GM12878 (cell line): ENCODE results near the gene MAPT. TPM values are rescaled to one million over a fixed set of nuclear protein-coding genes. Genes with fewer than 3 reads are reported as not detected.

Source experiments
- ATAC-seq: fragments of 200-7000 bp; cut with Tn5 transposase; 3 replicates; pipeline ENCODE4 v1.9.1; 2020; ENCODE audit warnings: mild to moderate bottlenecking, moderate library complexity
- BruUV-seq: library from RNA; stranded (reverse); fragments of 400-500 nt; replicated peaks from 2 replicates; lab custom pipeline; 2021; lab: Mats Ljungman, UMichigan
- CTCF ChIA-PET: fragments of 300-600 bp; sonication (Branson Sonifier 250); formaldehyde crosslinking; extraction: SDS; loops from one replicate; lab custom pipeline; 2021; ENCODE audit warnings: inconsistent platforms; lab: Yijun Ruan, JAX
- POLR2A ChIA-PET: fragments of 350-600 bp; formaldehyde crosslinking; extraction: SDS; loops from one replicate; lab custom pipeline; 2021; ENCODE audit warnings: inconsistent platforms; lab: Charles Lee
- RAD21 ChIA-PET: fragments of 300-600 bp; sonication (Branson Sonifier 250); formaldehyde crosslinking; loops from one replicate; lab custom pipeline; 2023; ENCODE audit warnings: antibody characterized with exemption; ENCODE audit not compliant: unreplicated experiment; lab: Charles Lee
- SMC1A ChIA-PET: fragments of 300-600 bp; sonication (Branson Sonifier 250); formaldehyde crosslinking; loops from one replicate; lab custom pipeline; 2023; ENCODE audit not compliant: unreplicated experiment, uncharacterized antibody; lab: Charles Lee
- DNase-seq: peaks from one replicate; pipeline ENCODE4 v3.0.0-alpha.2; 2011; ENCODE audit warnings: low read depth, low spot score
- FAIRE-seq: peaks from 3 replicates; lab custom pipeline; 2011; peaks lifted over from hg19 to GRCh38; lab: Jason Lieb, UNC
- H2AFZ ChIP-seq: 2 replicates; pipeline ENCODE4 v1.6.0; 2011; ENCODE audit warnings: low read depth, low read length, control low read depth; ENCODE audit not compliant: control insufficient read depth
- H3K27ac ChIP-seq: 2 replicates; pipeline ENCODE4 v1.5.1; 2011; ENCODE audit warnings: control low read depth; ENCODE audit not compliant: control insufficient read depth, insufficient read depth
- H3K27me3 ChIP-seq, 2 experiments: replicated peaks in 1 of 2; 2 replicates each; pipeline versions ENCODE4 v1.6.0 to v1.6.1; 2011; ENCODE audit warnings: low read length in 1 of 2; ENCODE audit not compliant: control insufficient read depth in 2 of 2, insufficient read depth in 2 of 2
- H3K36me3 ChIP-seq, 2 experiments: 2 replicates each; pipeline ENCODE4 v1.5.1; 2011; ENCODE audit warnings: low read length in 1 of 2; ENCODE audit not compliant: control insufficient read depth in 2 of 2, insufficient read depth in 2 of 2
- H3K4me1 ChIP-seq: 2 replicates; pipeline ENCODE4 v1.6.1; 2011; ENCODE audit warnings: mild to moderate bottlenecking, low read length, moderate library complexity, mixed read lengths; ENCODE audit not compliant: control insufficient read depth, insufficient read depth
- H3K4me2 ChIP-seq: 2 replicates; pipeline ENCODE4 v1.6.0; 2011; ENCODE audit warnings: control low read depth; ENCODE audit not compliant: control insufficient read depth, insufficient read depth
- H3K4me3 ChIP-seq: fragments of 200-600 bp; sonication (generic); 2 replicates; pipeline ENCODE4 v1.5.1; 2016
- H3K79me2 ChIP-seq: 2 replicates; pipeline ENCODE4 v1.6.0; 2011; ENCODE audit warnings: low read length; ENCODE audit not compliant: control insufficient read depth, insufficient read depth
- H3K9ac ChIP-seq: 2 replicates; pipeline ENCODE4 v1.8.0; 2011; ENCODE audit warnings: low read length, control low read depth, mixed read lengths; ENCODE audit not compliant: control insufficient read depth, insufficient read depth
- H3K9me3 ChIP-seq: replicated peaks from 3 replicates; pipeline ENCODE4 v1.5.1; 2011; ENCODE audit warnings: mild to moderate bottlenecking, low read length; ENCODE audit not compliant: control insufficient read depth, insufficient read depth
- H4K20me1 ChIP-seq: 2 replicates; pipeline ENCODE4 v1.6.0; 2011; ENCODE audit not compliant: control insufficient read depth, insufficient read depth
- ASH2L ChIP-seq: fragments of 300-600, 200-600 bp; sonication (generic); IDR thresholded peaks from 2 replicates; pipeline ENCODE4 v1.6.1; 2017; ENCODE audit warnings: low read depth, mild to moderate bottlenecking, borderline replicate concordance
- BACH1 ChIP-seq: fragments of 450-650 bp; IDR thresholded peaks from 2 replicates; pipeline ENCODE4 v1.6.1; 2017; ENCODE audit warnings: mild to moderate bottlenecking, borderline replicate concordance
- BCL11A ChIP-seq: IDR thresholded peaks from 2 replicates; pipeline ENCODE4 v1.6.1; 2011; ENCODE audit warnings: low read depth, low read length
- CHD2 ChIP-seq: IDR thresholded peaks from 2 replicates; pipeline ENCODE4 v1.6.1; 2011; ENCODE audit warnings: low read depth, low read length, improper control_type of control experiment, borderline replicate concordance
- GATAD2B ChIP-seq: fragments of 450-650 bp; conservative IDR thresholded peaks from 2 replicates; pipeline ENCODE4 v1.6.1; 2017; ENCODE audit warnings: low read depth, mild to moderate bottlenecking, moderate library complexity
- IRF4 ChIP-seq: IDR thresholded peaks from 2 replicates; pipeline ENCODE4 v1.6.1; 2011; ENCODE audit warnings: low read depth, low read length
- JUND ChIP-seq: IDR thresholded peaks from 2 replicates; pipeline ENCODE4 v1.6.1; 2012; ENCODE audit warnings: low read depth, mild to moderate bottlenecking, low read length, improper control_type of control experiment, moderate library complexity
- KAT2A ChIP-seq: conservative IDR thresholded peaks from 2 replicates; pipeline ENCODE4 v1.6.1; 2011; ENCODE audit warnings: low read depth, low read length; ENCODE audit not compliant: control insufficient read depth
- MTA2 ChIP-seq: fragments of 450-650 bp; IDR thresholded peaks from 2 replicates; pipeline ENCODE4 v1.6.1; 2016; ENCODE audit warnings: low read depth, mild to moderate bottlenecking, moderate library complexity
- MYC ChIP-seq: IDR thresholded peaks from 2 replicates; pipeline ENCODE4 v1.6.1; 2011; ENCODE audit warnings: mild to moderate bottlenecking, low read length, moderate library complexity, inconsistent platforms; ENCODE audit not compliant: insufficient read depth, insufficient replicate concordance, insufficient read length, severe bottlenecking
- NR2F1 ChIP-seq: fragments of 450-650 bp; conservative IDR thresholded peaks from 2 replicates; pipeline ENCODE4 v1.6.1; 2017; ENCODE audit warnings: mild to moderate bottlenecking
- RELA ChIP-seq: fragments of 450-650 bp; IDR thresholded peaks from 2 replicates; pipeline ENCODE4 v1.8.0; 2014; ENCODE audit warnings: borderline replicate concordance; ENCODE audit not compliant: partially characterized antibody
- SIX5 ChIP-seq: IDR thresholded peaks from 2 replicates; pipeline ENCODE4 v1.6.1; 2011; ENCODE audit warnings: mild to moderate bottlenecking, low read depth, low read length, moderate library complexity; ENCODE audit not compliant: severe bottlenecking
- SMC3 ChIP-seq: IDR thresholded peaks from 2 replicates; pipeline ENCODE4 v1.6.1; 2011; ENCODE audit warnings: low read length, improper control_type of control experiment, borderline replicate concordance
- SRF ChIP-seq, 2 experiments: IDR thresholded peaks; 2 replicates each; pipeline ENCODE4 v1.6.1; 2011; ENCODE audit warnings: low read depth in 2 of 2, low read length in 2 of 2, mild to moderate bottlenecking in 1 of 2, moderate library complexity in 1 of 2
- TAF1 ChIP-seq: IDR thresholded peaks from 2 replicates; pipeline ENCODE4 v1.6.1; 2011; ENCODE audit warnings: mild to moderate bottlenecking, low read depth, low read length, borderline replicate concordance
- TCF7 ChIP-seq: IDR thresholded peaks from 2 replicates; pipeline ENCODE4 v1.6.1; 2014; ENCODE audit warnings: antibody characterized with exemption, borderline replicate concordance
- ZNF687 ChIP-seq: fragments of 450-650 bp; IDR thresholded peaks from 2 replicates; pipeline ENCODE4 v1.6.1; 2017; ENCODE audit warnings: mild to moderate bottlenecking, moderate library complexity
- WGBS: methylation state at CpG from one replicate; pipeline ENCODE4 v1.1.6; 2016; ENCODE audit warnings: low lambda C conversion rate; ENCODE audit not compliant: insufficient replicate concordance, insufficient coverage; ENCODE audit errors: missing lambda C conversion rate; 5-methylcytosine and 5-hydroxymethylcytosine counted together
- in situ Hi-C: fragments of 300-500 bp; cut with MboI; formaldehyde crosslinking; loops from 9 replicates; pipeline ENCODE4 v1.14.3; 2018; ENCODE audit warnings: mixed read lengths
- intact Hi-C: fragments of 100-400 bp; cut with micrococcal nuclease; formaldehyde crosslinking; loops from one replicate; pipeline ENCODE4 v1.14.2; 2022; ENCODE audit not compliant: unreplicated experiment
- polyA plus RNA-seq, 11 experiments: library from polyadenylated mRNA; depleted of rRNA in 4 of 11; unstranded in 6 of 11; stranded (reverse) in 5 of 11; fragments of >200 nt; fragmentation: Nextera tagmentation in 4 of 11; fragmentation: Illumina TruSeq in 1 of 11; extraction: Ambion mirVana in 4 of 11; extraction: Trizol in 1 of 11; gene quantifications; 1 replicate in 1 of 11; 2 replicates in 10 of 11; pipeline versions ENCODE4 v1.2.1 to v1.2.3, GENCODE V29; 2011 to 2016; ENCODE audit warnings: inconsistent platforms in 2 of 11, missing spikeins in 2 of 11, low read depth in 1 of 11
- total RNA-seq, 4 experiments: library from RNA; depleted of rRNA in 3 of 4; stranded (reverse); fragments of >200 nt in 3 of 4; fragmentation: Illumina TruSeq in 1 of 4; extraction: Trizol in 1 of 4; gene quantifications; 2 replicates each; pipeline versions ENCODE4 v1.2.1 to v1.2.3, GENCODE V29; 2013 to 2021
- TF ChIP-seq, protein P1 (sequence below): fragments of 450-650 bp; IDR thresholded peaks from 2 replicates; pipeline ENCODE4 v1.6.1; 2018; ENCODE audit warnings: borderline replicate concordance, mild to moderate bottlenecking; ENCODE audit not compliant: partially characterized antibody

Gene MAPT
- total and polyA plus RNA-seq, 10 of the 15 experiments (the other 5 are each of a cell fraction or from before 2014, with no cell fraction given) = under 0.01 to 0.05 (median 0.03) TPM; not detected in 7

DNA sequence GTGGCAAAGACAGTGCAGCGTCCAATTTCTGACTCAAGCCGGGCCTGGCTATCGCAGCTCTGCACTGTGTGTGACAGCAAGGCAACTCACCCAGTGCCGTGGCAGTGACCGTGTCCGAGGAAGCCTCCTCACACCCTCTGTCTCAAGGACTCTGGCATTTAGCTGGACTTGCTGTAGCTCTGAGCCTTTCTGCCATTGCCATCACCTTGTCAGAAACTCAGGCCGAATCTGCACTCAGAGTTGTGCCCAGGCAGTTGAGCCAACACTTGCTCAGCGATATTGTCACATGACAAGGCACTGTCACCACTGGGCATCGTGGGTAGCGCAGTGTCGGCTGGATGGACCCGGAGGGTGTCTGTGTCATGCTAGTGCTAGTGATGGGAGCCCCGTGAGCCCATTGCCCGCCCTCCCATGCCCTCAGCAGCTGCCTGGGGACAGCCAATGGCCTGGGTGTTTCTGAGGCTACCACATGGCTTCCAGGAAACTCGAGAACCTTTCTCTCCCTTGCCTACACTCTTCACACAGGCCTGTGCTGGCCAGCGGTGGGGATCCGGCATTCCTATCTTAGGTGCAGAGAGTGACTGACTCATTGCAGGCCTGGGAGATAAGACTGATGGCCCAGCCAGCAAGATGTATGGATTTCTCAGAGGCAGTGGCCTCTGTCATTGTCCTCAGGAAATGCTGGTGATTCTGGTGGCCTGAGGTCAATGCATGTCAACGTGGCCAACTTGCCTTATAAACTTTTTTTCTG is 82.6 kb downstream of the MAPT start:
- ChIA-PET POLR2A (no interaction called here), RAD21 (no interaction called here), CTCF (interaction anchor here (1.1 kb wide), 1 partner anchor 10 kb away, joined by 3 read pairs; no protein-coding TSS in a partner anchor), SMC1A (no interaction called here)
- H3K36me3 ChIP-seq = no peaks in the 10 kb centered on the region
- H3K27ac ChIP-seq = no peak overlapping the region
- no peaks in the 10 kb centered on the region for H4K20me1 ChIP-seq
- H3K4me3 ChIP-seq = no peak overlapping the region
- H3K4me2 ChIP-seq = no peak overlapping the region
- H3K4me1 ChIP-seq = no peaks in the 10 kb centered on the region
- intact Hi-C loops (no loop called here), in situ Hi-C loops (no loop called here)
- DNase-seq = no peak
- BruUV-seq = no TSS peak
- FAIRE-seq = no peak
- WGBS = 54% methylated on average over 16 of the region's 18 CpGs
- H3K9me3 ChIP-seq = no peaks in the 10 kb centered on the region; the same call in 2 of the 3 replicates
- no peaks in the 10 kb centered on the region; a peak in 2 of 4 replicates for H3K27me3 ChIP-seq
- H2AFZ ChIP-seq = no peak overlapping the region
- no peak overlapping the region for H3K9ac ChIP-seq
- no peaks in the 10 kb centered on the region for H3K79me2 ChIP-seq
- no peak for ATAC-seq
- TF ChIP-seq, protein P1, sequence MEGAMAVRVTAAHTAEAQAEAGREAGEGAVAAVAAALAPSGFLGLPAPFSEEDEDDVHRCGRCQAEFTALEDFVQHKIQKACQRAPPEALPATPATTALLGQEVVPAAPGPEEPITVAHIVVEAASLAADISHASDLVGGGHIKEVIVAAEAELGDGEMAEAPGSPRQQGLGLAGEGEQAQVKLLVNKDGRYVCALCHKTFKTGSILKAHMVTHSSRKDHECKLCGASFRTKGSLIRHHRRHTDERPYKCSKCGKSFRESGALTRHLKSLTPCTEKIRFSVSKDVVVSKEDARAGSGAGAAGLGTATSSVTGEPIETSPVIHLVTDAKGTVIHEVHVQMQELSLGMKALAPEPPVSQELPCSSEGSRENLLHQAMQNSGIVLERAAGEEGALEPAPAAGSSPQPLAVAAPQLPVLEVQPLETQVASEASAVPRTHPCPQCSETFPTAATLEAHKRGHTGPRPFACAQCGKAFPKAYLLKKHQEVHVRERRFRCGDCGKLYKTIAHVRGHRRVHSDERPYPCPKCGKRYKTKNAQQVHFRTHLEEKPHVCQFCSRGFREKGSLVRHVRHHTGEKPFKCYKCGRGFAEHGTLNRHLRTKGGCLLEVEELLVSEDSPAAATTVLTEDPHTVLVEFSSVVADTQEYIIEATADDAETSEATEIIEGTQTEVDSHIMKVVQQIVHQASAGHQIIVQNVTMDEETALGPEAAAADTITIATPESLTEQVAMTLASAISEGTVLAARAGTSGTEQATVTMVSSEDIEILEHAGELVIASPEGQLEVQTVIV = no peak
- no peak for TF ChIP-seq KAT2A
- TF ChIP-seq ZNF687 = no peak
- no peak for TF ChIP-seq BACH1
- TF ChIP-seq ASH2L = no peak
- TF ChIP-seq CHD2 = no peak
- no peak for TF ChIP-seq NR2F1
- TF ChIP-seq MYC = no peak
- TF ChIP-seq SMC3 = no peak
- TF ChIP-seq RELA = no peak
- TF ChIP-seq JUND = no peak
- TF ChIP-seq MTA2 = no peak
- no peak for TF ChIP-seq TAF1
- no peak for TF ChIP-seq SIX5
- TF ChIP-seq SRF (IDR thresholded peaks at IDR 0.05; ENCODE audit: low read depth in 2 of 2, low read length in 2 of 2) = no peak
- TF ChIP-seq TCF7 = no peak
- TF ChIP-seq GATAD2B = no peak
- no peak for TF ChIP-seq BCL11A
- no peak for TF ChIP-seq IRF4
